HG02610 (cell line): Measurements from ENCODE around the gene CLCN1.

ENCODE experiments used
- ATAC-seq: cut with Tn5 transposase; IDR thresholded peaks from one replicate; pipeline ENCODE4 v1.9.1; 2021; ENCODE audit warnings: mild to moderate bottlenecking, moderate library complexity; ENCODE audit not compliant: unreplicated experiment

Gene CLCN1

GRCh38 chr7:143395187-143396149 is 79.6 kb downstream of the CLCN1 start:
- no peak for ATAC-seq

- ATAC-seq: no peak
These were observed 80.3 kb downstream of the CLCN1 start for GRCh38 chr7:143396182-143396581.

- no peak for ATAC-seq
These were observed 81.0 kb downstream of the CLCN1 start for GRCh38 chr7:143396625-143397556.

- ATAC-seq: no peak
These were observed 82.0 kb downstream of the CLCN1 start for GRCh38 chr7:143397710-143398530.

GRCh38 chr7:143398616-143399015 is 82.7 kb downstream of the CLCN1 start:
- ATAC-seq: no peak

- no peak for ATAC-seq
These were observed 83.2 kb downstream of the CLCN1 start for GRCh38 chr7:143399151-143399550.

- no peak for ATAC-seq
These were observed 83.7 kb downstream of the CLCN1 start for GRCh38 chr7:143399642-143400041.

- no peak for ATAC-seq
These were observed 85.4 kb downstream of the CLCN1 start for GRCh38 chr7:143401265-143401664.
